GM12872 (cell line): ENCODE results near the gene MAP1LC3B2.

ENCODE experiments used
- TF ChIP-seq, protein P1 (sequence below): IDR thresholded peaks from 3 replicates; pipeline ENCODE4 v1.5.1; 2011; ENCODE audit warnings: low read depth, mild to moderate bottlenecking, low read length, moderate library complexity; ENCODE audit not compliant: insufficient read depth

The MAP1LC3B2 gene

DNA sequence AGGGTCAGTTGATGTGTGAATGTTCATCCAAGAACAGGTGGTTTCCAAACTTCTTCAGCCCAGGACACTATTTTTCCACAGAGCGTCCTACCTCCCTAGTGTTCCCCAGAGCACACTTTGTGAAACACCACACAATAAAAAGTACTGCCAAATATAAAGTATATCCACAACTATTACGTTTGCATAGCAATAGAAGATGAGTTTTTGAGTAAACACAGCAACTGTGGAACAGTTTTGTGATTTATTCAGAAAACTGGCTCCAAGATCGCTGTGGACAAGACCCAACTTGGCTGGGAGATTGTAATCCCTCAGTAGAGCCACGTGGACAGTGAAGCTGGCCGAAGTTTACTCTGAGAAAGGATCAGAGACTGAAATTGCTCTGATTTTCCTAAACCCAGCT is 14.5 kb upstream of the MAP1LC3B2 start:
- TF ChIP-seq, protein P1, sequence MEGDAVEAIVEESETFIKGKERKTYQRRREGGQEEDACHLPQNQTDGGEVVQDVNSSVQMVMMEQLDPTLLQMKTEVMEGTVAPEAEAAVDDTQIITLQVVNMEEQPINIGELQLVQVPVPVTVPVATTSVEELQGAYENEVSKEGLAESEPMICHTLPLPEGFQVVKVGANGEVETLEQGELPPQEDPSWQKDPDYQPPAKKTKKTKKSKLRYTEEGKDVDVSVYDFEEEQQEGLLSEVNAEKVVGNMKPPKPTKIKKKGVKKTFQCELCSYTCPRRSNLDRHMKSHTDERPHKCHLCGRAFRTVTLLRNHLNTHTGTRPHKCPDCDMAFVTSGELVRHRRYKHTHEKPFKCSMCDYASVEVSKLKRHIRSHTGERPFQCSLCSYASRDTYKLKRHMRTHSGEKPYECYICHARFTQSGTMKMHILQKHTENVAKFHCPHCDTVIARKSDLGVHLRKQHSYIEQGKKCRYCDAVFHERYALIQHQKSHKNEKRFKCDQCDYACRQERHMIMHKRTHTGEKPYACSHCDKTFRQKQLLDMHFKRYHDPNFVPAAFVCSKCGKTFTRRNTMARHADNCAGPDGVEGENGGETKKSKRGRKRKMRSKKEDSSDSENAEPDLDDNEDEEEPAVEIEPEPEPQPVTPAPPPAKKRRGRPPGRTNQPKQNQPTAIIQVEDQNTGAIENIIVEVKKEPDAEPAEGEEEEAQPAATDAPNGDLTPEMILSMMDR = no peak

DNA sequence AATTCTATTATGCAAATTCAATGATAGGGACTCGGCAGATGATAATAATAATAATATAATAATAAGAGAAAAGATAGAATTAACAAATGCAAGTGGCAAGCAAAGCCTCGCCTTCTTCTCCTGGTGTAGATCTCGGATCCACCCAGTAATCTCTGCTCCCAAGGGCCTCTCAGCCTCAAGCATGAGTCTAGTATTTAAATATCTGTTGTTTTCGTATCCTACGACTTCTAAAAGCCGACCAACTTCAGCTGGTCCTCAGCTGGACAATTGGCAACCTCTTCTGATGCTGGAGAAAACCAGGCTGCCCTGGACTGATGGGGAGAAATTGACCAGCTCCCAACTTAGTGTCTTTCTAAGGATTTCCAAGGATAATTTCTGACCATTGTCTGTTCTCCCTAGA is 14.0 kb upstream of the MAP1LC3B2 start:
- TF ChIP-seq, protein P1 = no peak

GRCh38 chr12:116545936-116546335 is 13.2 kb upstream of the MAP1LC3B2 start:
- TF ChIP-seq, protein P1 = no peak

GRCh38 chr12:116547955-116548501 is 11.2 kb upstream of the MAP1LC3B2 start:
- TF ChIP-seq, protein P1 = no peak

DNA sequence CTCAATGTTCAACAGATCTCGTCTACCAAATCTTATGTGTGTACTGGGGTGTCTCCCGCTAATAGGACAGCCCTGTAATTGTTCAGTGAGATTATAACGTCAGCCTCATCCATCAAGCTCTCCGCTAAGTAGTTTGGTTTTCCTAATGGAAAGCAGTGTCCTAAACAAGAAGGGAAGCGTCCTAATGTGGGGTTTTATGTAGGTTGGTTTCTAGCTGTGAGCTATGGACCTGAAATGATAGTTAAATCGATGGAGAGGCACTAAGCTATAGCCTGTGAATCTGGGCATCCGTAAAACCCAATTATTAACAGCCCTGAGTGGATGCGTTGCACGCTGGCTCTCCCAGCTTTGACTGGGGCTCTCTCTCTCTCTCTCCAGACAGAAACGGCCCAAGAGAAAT is 9.2 kb upstream of the MAP1LC3B2 start:
- TF ChIP-seq, protein P1 = no peak

GRCh38 chr12:116551151-116551550 is 8.0 kb upstream of the MAP1LC3B2 start:
- TF ChIP-seq, protein P1 = no peak

DNA sequence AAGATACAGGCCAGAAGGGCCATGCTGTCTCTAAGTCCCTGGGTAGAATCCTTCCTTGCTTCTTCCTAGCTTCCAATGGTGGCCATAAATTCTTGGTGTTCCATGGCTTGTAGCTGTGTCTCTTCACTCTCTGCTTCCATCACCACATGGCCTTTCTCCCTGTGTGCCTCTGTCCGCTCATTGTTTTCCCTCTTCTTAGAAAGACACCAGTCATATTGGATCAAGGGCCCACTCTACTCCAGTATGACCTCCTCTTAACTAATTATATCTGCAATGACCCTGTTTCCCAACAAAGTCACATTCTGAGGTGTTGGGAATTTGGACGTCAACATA is 7.6 kb upstream of the MAP1LC3B2 start:
- TF ChIP-seq, protein P1 = no peak
